Measurements from ENCODE around the gene E2F2. TPM values are rescaled to one million over a fixed set of nuclear protein-coding genes. Genes with fewer than 3 reads are reported as not detected.

E2F2 gene
- total RNA-seq, 2 donors from 2014 or later: 8.2 to 32.9 TPM

GRCh38 chr1:23555270-23555985, 24.4 kb upstream of the E2F2 start:
- Histone ChIP-seq H3K4me1 (peaks cover 16% of the 10 kb centered on the region), H3K27ac (peak overlapping the region; percentile 91), H3K4me3 (peak overlapping the region; percentile 58), H3K9ac (ENCODE audit: low read depth in 2 of 2, low read length in 2 of 2) (peak overlapping the region; percentile 66 to 100), H3K9me3 (no peaks in the 10 kb centered on the region), H3K27me3 (no peaks in the 10 kb centered on the region), H3K36me3 (no peaks in the 10 kb centered on the region)
- peak; percentile 41 for DNase-seq
- TF ChIP-seq CTCF (IDR thresholded peaks at IDR 0.05): no peak
- intact Hi-C loops (cut with DNase I): no loop called here

- H3K27ac ChIP-seq: peak overlapping the region; percentile 92
- H3K27me3 ChIP-seq: no peaks in the 10 kb centered on the region
- DNase-seq: peak; percentile 90
- peak overlapping the region; percentile 93 to 100 for H3K9ac ChIP-seq (ENCODE audit: low read depth in 2 of 2, low read length in 2 of 2)
- TF ChIP-seq CTCF (IDR thresholded peaks at IDR 0.05): no peak
- H3K9me3 ChIP-seq: no peaks in the 10 kb centered on the region
- intact Hi-C loops (cut with DNase I): no loop called here
- peaks cover 12% of the 10 kb centered on the region for H3K4me1 ChIP-seq
- peak overlapping the region; percentile 58 for H3K4me3 ChIP-seq
- H3K36me3 ChIP-seq: no peaks in the 10 kb centered on the region
These were observed 23.6 kb upstream of the E2F2 start for GRCh38 chr1:23554481-23555269.

- no peak for DNase-seq
These were observed 23.1 kb upstream of the E2F2 start for GRCh38 chr1:23554127-23554480.

GRCh38 chr1:23553231-23554126, 22.4 kb upstream of the E2F2 start:
- H3K4me1 ChIP-seq: peaks cover 17% of the 10 kb centered on the region
- peak overlapping the region; percentile 92 to 93 for H3K9ac ChIP-seq (ENCODE audit: low read depth in 2 of 2, low read length in 2 of 2)
- no peak for TF ChIP-seq CTCF (IDR thresholded peaks at IDR 0.05)
- intact Hi-C loops (cut with DNase I): no loop called here
- H3K4me3 ChIP-seq: no peak overlapping the region
- DNase-seq: peak; percentile 38
- peak overlapping the region; percentile 92 for H3K27ac ChIP-seq
- H3K36me3 ChIP-seq: no peaks in the 10 kb centered on the region
- H3K9me3 ChIP-seq: no peaks in the 10 kb centered on the region
- H3K27me3 ChIP-seq: no peaks in the 10 kb centered on the region

More at GRCh38 chr1:23554127-23554480, 23.1 kb upstream of the E2F2 start:
- Histone ChIP-seq H3K4me1 (peaks cover 12% of the 10 kb centered on the region), H3K9ac (ENCODE audit: low read depth in 2 of 2, low read length in 2 of 2) (peak overlapping the region; percentile 92 to 93), H3K36me3 (no peaks in the 10 kb centered on the region), H3K4me3 (peak overlapping the region; percentile 58), H3K27me3 (no peaks in the 10 kb centered on the region), H3K27ac (peak overlapping the region; percentile 92), H3K9me3 (no peaks in the 10 kb centered on the region)
- intact Hi-C loops (cut with DNase I): no loop called here
- no peak for TF ChIP-seq CTCF (IDR thresholded peaks at IDR 0.05)

- Histone ChIP-seq H3K4me3 (no peak overlapping the region), H3K36me3 (no peaks in the 10 kb centered on the region), H3K27me3 (no peaks in the 10 kb centered on the region), H3K4me1 (peaks cover 17% of the 10 kb centered on the region), H3K27ac (no peak overlapping the region), H3K9me3 (no peaks in the 10 kb centered on the region), H3K9ac (ENCODE audit: low read depth in 2 of 2, low read length in 2 of 2) (no peak overlapping the region)
- intact Hi-C loops (cut with DNase I): no loop called here
- DNase-seq: no peak
- no peak for TF ChIP-seq CTCF (IDR thresholded peaks at IDR 0.05)
These were observed 20.8 kb upstream of the E2F2 start for GRCh38 chr1:23551849-23552248.

All from colonic mucosa (tissue), 4 donors.